ENCODE results near the gene ANKRD65. TPM values are rescaled to one million over a fixed set of nuclear protein-coding genes. Genes with fewer than 3 reads are reported as not detected.
A peak's percentile ranks its signal among the peaks of the same experiment; 100 is the strongest.

Gene ANKRD65
- total RNA-seq, 1 experiment from 2014 or later, result not detected

GRCh38 chr1:1462318-1462966 is 41.4 kb upstream of the ANKRD65 start:
- no peak for TF ChIP-seq CTCF (IDR thresholded peaks at IDR 0.05 in 2 of 3, conservative IDR thresholded peaks at IDR 0.05 in 1 of 3; ENCODE audit: borderline replicate concordance in 1 of 3, insufficient read depth in 1 of 3, low read depth in 2 of 3, low read length in 2 of 3)
- no peak for TF ChIP-seq EGR1 (IDR thresholded peaks at IDR 0.05; ENCODE audit: low read depth)
- TF ChIP-seq ZBTB33 (IDR thresholded peaks at IDR 0.05; ENCODE audit: extremely low read depth, insufficient replicate concordance, low read length), result no peak
- no peak for TF ChIP-seq ELF1 (IDR thresholded peaks at IDR 0.05; ENCODE audit: borderline replicate concordance, low read depth)
- no peak for TF ChIP-seq CEBPB (IDR thresholded peaks at IDR 0.05; ENCODE audit: low read depth)
- TF ChIP-seq SRF (IDR thresholded peaks at IDR 0.05; ENCODE audit: low read depth), result no peak
- no peak for TF ChIP-seq SP1 (IDR thresholded peaks at IDR 0.05; ENCODE audit: low read depth)
- no peak for TF ChIP-seq POLR2AphosphoS5 (IDR thresholded peaks at IDR 0.05; ENCODE audit: low read depth, low read length)
- TF ChIP-seq TCF7L2 (IDR thresholded peaks at IDR 0.05; ENCODE audit: borderline replicate concordance, extremely low read depth, insufficient read depth, insufficient read length), result no peak
- TF ChIP-seq MAX (IDR thresholded peaks at IDR 0.05), result no peak
- no peak for TF ChIP-seq ZNF274 (IDR thresholded peaks at IDR 0.05; ENCODE audit: low read depth, low read length)
- TF ChIP-seq SIN3A (IDR thresholded peaks at IDR 0.05; ENCODE audit: low read depth), result no peak
- no peak for TF ChIP-seq ZFX (IDR thresholded peaks at IDR 0.05)

More at GRCh38 chr1:1462318-1462966, 41.4 kb upstream of the ANKRD65 start:
- intact Hi-C loops (cut with micrococcal nuclease), result no loop called here
- ATAC-seq (peak; percentile 66), DNase-seq (ENCODE audit: low read depth, low spot score) (no peak)
- Histone ChIP-seq H3K9me2 (ENCODE audit: insufficient read depth) (no peaks in the 10 kb centered on the region), H3K27ac (ENCODE audit: low read depth, low read length) (no peak overlapping the region; the same call in 1 of the 2 replicates), H3K4me3 (replicated peaks in 1 of 2; ENCODE audit: low read depth in 1 of 2, low read length in 2 of 2) (no peak overlapping the region), H3K4me2 (ENCODE audit: low read length) (no peak overlapping the region), H3K36me3 (ENCODE audit: control insufficient read depth in 1 of 2, insufficient read depth in 2 of 2, low read length in 2 of 2) (no peaks in the 10 kb centered on the region), H3K4me1 (ENCODE audit: control insufficient read depth in 1 of 2, insufficient read depth in 2 of 2, low read length in 2 of 2) (peaks cover 2 to 10% of the 10 kb centered on the region in 2 experiments; a peak in 2 of 4 replicates), H3K9me3 (ENCODE audit: control insufficient read depth in 1 of 2, insufficient read depth in 1 of 2, low read depth in 1 of 2, low read length in 2 of 2) (no peaks in the 10 kb centered on the region), H3K9ac (ENCODE audit: low read length) (no peak overlapping the region), H4K20me1 (ENCODE audit: insufficient read depth) (no peaks in the 10 kb centered on the region), H2AFZ (ENCODE audit: low read depth, low read length, poor library complexity, severe bottlenecking) (no peak overlapping the region), H3K27me3 (ENCODE audit: insufficient read depth, low read length) (no peaks in the 10 kb centered on the region), H3K79me2 (ENCODE audit: insufficient read depth, low read length) (no peaks in the 10 kb centered on the region)
- CTCF ChIA-PET, result interaction anchor here (1.0 kb wide), 1 partner anchor 87 kb away, joined by 3 read pairs; the partner anchor contains the start of gene AURKAIP1
- POLR2A ChIA-PET, result no interaction called here
- BruUV-seq (replicated peaks), result no TSS peak
- RAD21 ChIA-PET (ENCODE audit: low non-redundant PET in 1 of 2, low total read pairs in 2 of 2, uncharacterized antibody in 2 of 2, unreplicated experiment in 2 of 2), result no interaction called here
